Upper lobe of left lung (tissue), 6 donors: Measurements from ENCODE around the gene FLAD1. TPM values are rescaled to one million over a fixed set of nuclear protein-coding genes. Genes with fewer than 3 reads are reported as not detected.

ENCODE experiments used
- ATAC-seq, 2 donors: fragments of 200-7000 bp; cut with Tn5 transposase; one replicate each; pipeline ENCODE4 v1.9.1; 2022; ENCODE audit warnings: mild to moderate bottlenecking in 2 of 2, moderate library complexity in 2 of 2; ENCODE audit not compliant: low FRiP score in 2 of 2
- DNase-seq, 2 donors: peaks; one replicate each; pipeline ENCODE4 v3.0.0-alpha.2; 2019 to 2020
- H3K27ac ChIP-seq, 4 donors: fragments of 200-600 bp; sonication (generic); one replicate each; pipeline ENCODE4 v1.5.1; 2016 to 2019
- H3K27me3 ChIP-seq, 4 donors: fragments of 200-600 bp; sonication (generic); one replicate each; pipeline ENCODE4 v1.5.1; 2017 to 2019
- H3K36me3 ChIP-seq, 4 donors: fragments of 200-600 bp; sonication (generic); one replicate each; pipeline ENCODE4 v1.5.1; 2016 to 2019
- H3K4me1 ChIP-seq, 4 donors: fragments of 200-600 bp; sonication (generic); one replicate each; pipeline ENCODE4 v1.5.1; 2018 to 2019
- H3K4me3 ChIP-seq, 4 donors: fragments of 200-600 bp; sonication (generic); one replicate each; pipeline ENCODE4 v1.5.1; 2017 to 2019; ENCODE audit warnings: mild to moderate bottlenecking in 2 of 4, moderate library complexity in 1 of 4
- H3K9me3 ChIP-seq, 4 donors: fragments of 200-600 bp; sonication (generic); one replicate each; pipeline ENCODE4 v1.5.1; 2018 to 2019
- CTCF ChIP-seq, 6 experiments: fragments of 450-650 bp in 4 of 6; fragments of 200-600 bp in 2 of 6; sonication (generic) in 2 of 6; IDR thresholded peaks; one replicate each; pipeline ENCODE4 v1.5.1; 2016 to 2019; ENCODE audit warnings: antibody characterized with exemption in 6 of 6
- EP300 ChIP-seq, 4 donors: sonication (generic); formaldehyde crosslinking; IDR thresholded peaks; one replicate each; pipeline ENCODE4 v1.5.1; 2017; ENCODE audit warnings: antibody characterized with exemption in 4 of 4, control low read depth in 2 of 4
- POLR2A ChIP-seq, 4 donors: fragments of 450-650 bp; IDR thresholded peaks; one replicate each; pipeline ENCODE4 v1.5.1; 2016 to 2017; ENCODE audit warnings: antibody characterized with exemption in 4 of 4, mild to moderate bottlenecking in 2 of 4
- POLR2AphosphoS5 ChIP-seq, 2 donors: sonication (generic); formaldehyde crosslinking; IDR thresholded peaks; one replicate each; pipeline ENCODE4 v1.5.1; 2017; ENCODE audit warnings: antibody characterized with exemption in 2 of 2
- WGBS, 2 donors: methylation state at CpG; one replicate each; pipeline ENCODE4 v1.1.5; 2017 to 2018; 5-methylcytosine and 5-hydroxymethylcytosine counted together
- total RNA-seq, 6 donors: library from RNA; depleted of rRNA in 4 of 6; stranded (reverse); fragments of >200 nt in 4 of 6; gene quantifications; one replicate each; pipeline versions ENCODE4 v1.1.0 to v1.2.1, GENCODE V29; 2016 to 2021
- donor health status: DM: no; HTN: no; CAD: no; lungs with moderate emphysema.
- donor health status: DM: no; HTN: yes; CAD: no; lungs with severe emphysema.

FLAD1 gene
- total RNA-seq, 6 donors from 2014 or later, result 15.6 to 62.9 (median 29.8) TPM

GRCh38 chr1:154957091-154957657 lies 26.0 kb upstream of the FLAD1 start:
- Histone ChIP-seq H3K4me1 (peaks cover 43 to 72% (median 54%) of the 10 kb centered on the region in 4 donors), H3K27me3 (no peaks in the 10 kb centered on the region), H3K4me3 (no peak overlapping the region), H3K27ac (peak overlapping the region; percentile 73 to 85 (median 76)), H3K9me3 (no peaks in the 10 kb centered on the region), H3K36me3 (peaks cover 0 to 17% (median 13%) of the 10 kb centered on the region in 4 donors)
- TF ChIP-seq EP300 (IDR thresholded peaks at IDR 0.05) (no peak), POLR2A (IDR thresholded peaks at IDR 0.05) (no peak), CTCF (IDR thresholded peaks at IDR 0.05) (no peak), POLR2AphosphoS5 (IDR thresholded peaks at IDR 0.05) (no peak)
- DNase-seq (no peak), ATAC-seq (no peak)
- WGBS, 2 donors, result 48 to 53% methylated on average over 9 of the region's 9 CpGs

DNA sequence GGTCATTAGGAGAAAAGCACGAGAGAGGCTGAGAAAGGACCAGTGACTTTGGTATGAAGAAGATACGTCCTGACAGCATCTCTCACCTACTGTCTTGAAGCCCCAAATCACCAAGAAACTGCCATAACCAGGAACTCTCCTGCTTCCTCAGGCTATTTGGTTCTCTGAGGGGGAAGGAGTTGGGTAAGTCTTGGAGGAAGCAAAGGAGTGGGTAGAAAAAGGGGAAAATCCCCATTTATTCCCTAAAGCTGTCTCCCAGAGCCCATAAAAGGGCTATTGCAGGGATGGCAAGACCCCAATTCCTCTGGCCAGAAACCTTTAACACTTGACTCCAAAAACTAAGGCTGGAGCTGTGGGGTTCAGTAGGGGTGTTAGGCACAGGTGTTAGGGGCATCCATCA lies 25.1 kb upstream of the FLAD1 start:
- Histone ChIP-seq H3K9me3 (no peaks in the 10 kb centered on the region), H3K4me1 (peaks cover 49 to 72% (median 61%) of the 10 kb centered on the region in 4 donors), H3K36me3 (peaks cover 0 to 19% (median 16%) of the 10 kb centered on the region in 4 donors), H3K4me3 (no peak overlapping the region), H3K27ac (peak overlapping the region in 1 of 4 donors; percentile 4), H3K27me3 (no peaks in the 10 kb centered on the region)
- WGBS, 2 donors, result 80 to 91% methylated on average over 2 of the region's 2 CpGs
- DNase-seq (no peak), ATAC-seq (no peak)
- no peak for TF ChIP-seq POLR2A (IDR thresholded peaks at IDR 0.05)
- no peak for TF ChIP-seq POLR2AphosphoS5 (IDR thresholded peaks at IDR 0.05)
- TF ChIP-seq EP300 (IDR thresholded peaks at IDR 0.05), result no peak
- TF ChIP-seq CTCF (IDR thresholded peaks at IDR 0.05), result no peak

- H3K27ac ChIP-seq, result peak overlapping the region in 1 of 4 donors; percentile 2
- no peak for DNase-seq
These were observed 24.3 kb upstream of the FLAD1 start for GRCh38 chr1:154958681-154959425.

GRCh38 chr1:154959426-154959780 lies 23.7 kb upstream of the FLAD1 start:
- Histone ChIP-seq H3K4me1 (peaks cover 39 to 62% (median 48%) of the 10 kb centered on the region in 4 donors), H3K27ac (peak overlapping the region in 1 of 4 donors; percentile 2), H3K4me3 (no peak overlapping the region), H3K36me3 (peaks cover 6 to 33% (median 30%) of the 10 kb centered on the region in 4 donors), H3K9me3 (no peaks in the 10 kb centered on the region), H3K27me3 (no peaks in the 10 kb centered on the region)
- 85 to 96% methylated on average over 7 of the region's 7 CpGs for WGBS, 2 donors
- TF ChIP-seq EP300 (IDR thresholded peaks at IDR 0.05) (no peak), POLR2A (IDR thresholded peaks at IDR 0.05) (no peak), POLR2AphosphoS5 (IDR thresholded peaks at IDR 0.05) (no peak), CTCF (IDR thresholded peaks at IDR 0.05) (no peak)
- ATAC-seq, result no peak
- DNase-seq, result no peak

More at GRCh38 chr1:154958681-154959425, 24.3 kb upstream of the FLAD1 start:
- Histone ChIP-seq H3K4me3 (no peak overlapping the region), H3K4me1 (peaks cover 44 to 68% (median 54%) of the 10 kb centered on the region in 4 donors), H3K27me3 (no peaks in the 10 kb centered on the region), H3K9me3 (no peaks in the 10 kb centered on the region), H3K36me3 (peaks cover 2 to 28% (median 24%) of the 10 kb centered on the region in 4 donors)
- no peak for TF ChIP-seq POLR2AphosphoS5 (IDR thresholded peaks at IDR 0.05)
- TF ChIP-seq EP300 (IDR thresholded peaks at IDR 0.05), result no peak
- TF ChIP-seq POLR2A (IDR thresholded peaks at IDR 0.05), result no peak
- TF ChIP-seq CTCF (IDR thresholded peaks at IDR 0.05), result no peak
- no peak for ATAC-seq
- WGBS, 2 donors, result 92% methylated on average over 10 to 14 of the region's 16 CpGs
